Stomach smooth muscle (tissue), 2 donors: ENCODE measurements around the gene TANC2.

Experiments
- H3K27ac ChIP-seq: one replicate; pipeline ENCODE4 v1.7.0; 2013; ENCODE audit warnings: mild to moderate bottlenecking, low read length, inconsistent platforms
- H3K27me3 ChIP-seq, 2 donors: one replicate each; pipeline ENCODE4 v1.7.0; 2013; ENCODE audit warnings: low read length in 2 of 2; ENCODE audit not compliant: insufficient read depth in 2 of 2, control insufficient read depth in 1 of 2
- H3K36me3 ChIP-seq, 2 donors: one replicate each; pipeline ENCODE4 v1.7.0; 2013; ENCODE audit warnings: low read length in 2 of 2; ENCODE audit not compliant: control insufficient read depth in 2 of 2, insufficient read depth in 2 of 2
- H3K4me1 ChIP-seq: one replicate; pipeline ENCODE4 v1.7.0; 2013; ENCODE audit warnings: low read length; ENCODE audit not compliant: control insufficient read depth, insufficient read depth
- H3K4me3 ChIP-seq, 2 donors: one replicate each; pipeline ENCODE4 v1.7.0; 2013; ENCODE audit warnings: low read length in 2 of 2
- H3K9ac ChIP-seq, 2 donors: one replicate each; pipeline ENCODE4 v1.7.0; 2013; ENCODE audit warnings: low read length in 2 of 2, mild to moderate bottlenecking in 1 of 2
- H3K9me3 ChIP-seq, 2 donors: one replicate each; pipeline ENCODE4 v1.7.0; 2013; ENCODE audit warnings: low read length in 2 of 2; ENCODE audit not compliant: control insufficient read depth in 2 of 2
- donor health status: healthy.
- donor health status: Pancreatic carcinoma.

The TANC2 gene

DNA sequence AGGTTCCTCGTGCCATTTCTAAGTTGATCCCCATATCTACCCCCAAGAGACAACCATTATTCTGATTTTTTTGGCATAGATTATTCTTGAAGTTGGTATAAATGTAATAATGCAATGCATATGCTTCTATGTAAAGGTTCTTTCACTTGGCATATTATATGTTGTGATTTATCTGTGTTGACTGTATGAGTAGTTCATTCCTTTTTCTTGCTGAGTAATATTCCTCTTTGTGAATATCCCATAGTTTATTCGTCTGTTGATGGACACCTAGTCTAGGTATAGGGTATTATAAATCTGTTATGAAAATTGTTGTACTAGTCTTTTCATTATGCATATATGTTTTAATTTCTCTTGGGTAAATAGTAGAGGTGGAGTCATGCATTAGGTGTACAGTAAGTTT is 36.6 kb downstream of the TANC2 start:
- Histone ChIP-seq H3K27me3 (no peaks in the 10 kb centered on the region), H3K9me3 (no peaks in the 10 kb centered on the region), H3K36me3 (no peaks in the 10 kb centered on the region), H3K9ac (no peak overlapping the region), H3K4me3 (no peak overlapping the region), H3K4me1 (no peaks in the 10 kb centered on the region), H3K27ac (no peak overlapping the region)

DNA sequence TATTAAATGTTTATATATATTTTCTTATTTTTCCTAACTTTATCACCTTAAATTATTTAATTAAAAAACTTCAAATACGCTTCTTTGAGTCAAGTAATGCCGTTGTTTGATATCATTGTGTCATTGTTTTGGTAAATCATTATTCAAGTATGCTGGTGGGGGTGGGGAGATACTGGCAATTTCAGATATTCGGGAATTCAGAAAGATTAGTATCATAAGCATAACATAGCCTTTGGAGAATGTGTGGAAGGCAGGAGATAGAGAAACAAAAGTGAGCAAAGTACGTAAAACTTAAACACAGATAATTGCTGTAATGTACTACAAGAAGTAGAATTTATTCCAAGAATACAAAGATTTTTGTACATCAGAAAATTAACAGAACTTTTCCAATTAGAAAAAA is 49.8 kb downstream of the TANC2 start:
- Histone ChIP-seq H3K27me3 (no peaks in the 10 kb centered on the region), H3K4me3 (no peak overlapping the region), H3K36me3 (no peaks in the 10 kb centered on the region), H3K9me3 (no peaks in the 10 kb centered on the region), H3K4me1 (no peaks in the 10 kb centered on the region), H3K9ac (no peak overlapping the region), H3K27ac (no peak overlapping the region)
